Kidney epithelial cell (primary cell): Measurements from ENCODE around the gene RNF10. TPM values are rescaled to one million over a fixed set of nuclear protein-coding genes. Genes with fewer than 3 reads are reported as not detected.
A peak's percentile ranks its signal among the peaks of the same experiment; 100 is the strongest.

Source experiments
- DNase-seq: peaks from one replicate; pipeline ENCODE4 v3.0.0-alpha.2; 2010; ENCODE audit warnings: low read depth
- H3K27me3 ChIP-seq: 2 replicates; pipeline ENCODE4 v1.6.0; 2011; ENCODE audit warnings: low read length; ENCODE audit not compliant: control insufficient read depth, insufficient read depth
- H3K36me3 ChIP-seq: 2 replicates; pipeline ENCODE4 v1.5.1; 2011; ENCODE audit warnings: low read length; ENCODE audit not compliant: control insufficient read depth, insufficient read depth
- H3K4me3 ChIP-seq: 2 replicates; pipeline ENCODE4 v1.5.1; 2011; ENCODE audit warnings: low read depth, mild to moderate bottlenecking, control low read depth, low read length
- total RNA-seq: library from RNA; depleted of rRNA; stranded (reverse); fragments of >200 nt; gene quantifications from 2 replicates; pipeline ENCODE4 v1.2.3, GENCODE V29; 2015
- TF ChIP-seq, protein P1 (sequence below): IDR thresholded peaks from 2 replicates; pipeline ENCODE4 v1.5.1; 2011; ENCODE audit warnings: mild to moderate bottlenecking, moderate library complexity, low read length, control low read depth, inconsistent platforms; ENCODE audit not compliant: insufficient read depth, poor library complexity, severe bottlenecking

The RNF10 gene
- total RNA-seq, 1 donor from 2014 or later: 117 TPM

DNA sequence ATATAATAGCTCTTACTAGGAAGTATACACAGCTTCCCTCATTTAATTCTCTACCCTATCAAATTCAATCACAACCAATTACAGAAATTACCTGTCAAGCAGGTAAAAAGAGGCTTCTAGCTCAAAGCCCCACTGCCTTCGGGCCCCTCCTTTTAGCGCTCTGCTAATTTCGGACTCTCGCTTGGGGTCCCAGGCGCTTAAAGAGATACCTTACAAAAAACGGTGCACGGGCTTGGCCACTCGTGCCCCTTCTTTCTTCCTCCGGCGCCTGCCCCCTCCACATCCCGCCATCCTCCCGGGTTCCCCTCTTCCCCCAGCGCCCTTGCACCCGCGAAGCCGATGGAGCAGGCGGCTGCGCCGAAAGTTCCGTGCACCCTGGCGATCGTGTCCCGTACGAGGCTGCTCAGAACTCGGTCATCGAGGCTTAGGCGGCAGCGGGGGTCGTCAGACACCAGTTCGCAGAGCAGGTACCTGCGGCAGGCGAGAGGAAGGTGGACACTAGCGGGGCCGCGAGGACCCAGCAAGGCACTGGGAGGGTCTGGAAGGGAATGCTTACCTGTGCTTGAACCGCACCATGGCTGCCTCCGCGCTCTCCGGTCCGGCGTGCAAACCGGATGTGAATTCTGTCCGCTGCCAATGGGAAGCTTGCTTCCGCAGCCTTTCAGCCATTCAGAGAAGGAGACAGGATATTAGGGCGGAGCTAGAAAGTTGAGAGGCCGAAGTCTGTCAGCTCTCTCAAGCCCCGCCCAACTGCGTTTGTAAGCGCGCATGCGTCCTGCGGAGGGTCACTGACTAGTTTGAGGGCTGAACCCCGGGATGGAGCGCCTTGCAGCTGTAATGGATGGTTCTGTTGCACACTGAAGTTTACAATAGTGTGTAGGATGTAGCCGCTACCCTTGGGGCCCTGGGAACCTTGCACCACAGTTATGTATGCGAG lies 46.9 kb downstream of the RNF10 start, which contains the start of gene POP5:
TSS of gene POP5 (minus strand) at position 616 of the 937 bp plus-strand sequence. CDS start at position 576, 40 bp downstream.
- peaks cover 4% of the 10 kb centered on the region for H3K36me3 ChIP-seq
- H3K27me3 ChIP-seq: no peaks in the 10 kb centered on the region
- peak; percentile 95 for DNase-seq
- peak within 1 kb of the TSS; percentile 85 for H3K4me3 ChIP-seq
- TF ChIP-seq, protein P1, sequence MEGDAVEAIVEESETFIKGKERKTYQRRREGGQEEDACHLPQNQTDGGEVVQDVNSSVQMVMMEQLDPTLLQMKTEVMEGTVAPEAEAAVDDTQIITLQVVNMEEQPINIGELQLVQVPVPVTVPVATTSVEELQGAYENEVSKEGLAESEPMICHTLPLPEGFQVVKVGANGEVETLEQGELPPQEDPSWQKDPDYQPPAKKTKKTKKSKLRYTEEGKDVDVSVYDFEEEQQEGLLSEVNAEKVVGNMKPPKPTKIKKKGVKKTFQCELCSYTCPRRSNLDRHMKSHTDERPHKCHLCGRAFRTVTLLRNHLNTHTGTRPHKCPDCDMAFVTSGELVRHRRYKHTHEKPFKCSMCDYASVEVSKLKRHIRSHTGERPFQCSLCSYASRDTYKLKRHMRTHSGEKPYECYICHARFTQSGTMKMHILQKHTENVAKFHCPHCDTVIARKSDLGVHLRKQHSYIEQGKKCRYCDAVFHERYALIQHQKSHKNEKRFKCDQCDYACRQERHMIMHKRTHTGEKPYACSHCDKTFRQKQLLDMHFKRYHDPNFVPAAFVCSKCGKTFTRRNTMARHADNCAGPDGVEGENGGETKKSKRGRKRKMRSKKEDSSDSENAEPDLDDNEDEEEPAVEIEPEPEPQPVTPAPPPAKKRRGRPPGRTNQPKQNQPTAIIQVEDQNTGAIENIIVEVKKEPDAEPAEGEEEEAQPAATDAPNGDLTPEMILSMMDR: no peak

DNA sequence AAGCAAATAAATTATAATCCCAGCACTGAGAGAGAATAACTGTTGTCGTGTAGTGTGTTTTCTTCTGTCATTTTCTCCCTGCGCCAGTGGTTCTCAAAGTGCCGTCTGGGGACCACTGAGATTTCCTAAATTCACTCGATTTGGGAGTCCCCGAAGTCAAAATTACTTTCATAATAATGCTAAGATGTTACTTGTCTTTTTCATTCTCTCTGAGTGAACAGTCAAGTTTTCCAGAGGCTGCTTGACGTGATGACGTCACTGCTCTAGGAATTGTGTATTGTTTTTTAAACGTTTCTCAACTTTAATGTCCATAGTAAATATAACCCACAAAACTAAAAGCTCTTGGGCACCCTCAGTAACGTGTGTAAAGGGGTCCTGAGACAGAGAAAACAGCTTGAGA lies 47.8 kb downstream of the RNF10 start:
- H3K36me3 ChIP-seq: peaks cover 2% of the 10 kb centered on the region
- TF ChIP-seq, protein P1: no peak

DNA sequence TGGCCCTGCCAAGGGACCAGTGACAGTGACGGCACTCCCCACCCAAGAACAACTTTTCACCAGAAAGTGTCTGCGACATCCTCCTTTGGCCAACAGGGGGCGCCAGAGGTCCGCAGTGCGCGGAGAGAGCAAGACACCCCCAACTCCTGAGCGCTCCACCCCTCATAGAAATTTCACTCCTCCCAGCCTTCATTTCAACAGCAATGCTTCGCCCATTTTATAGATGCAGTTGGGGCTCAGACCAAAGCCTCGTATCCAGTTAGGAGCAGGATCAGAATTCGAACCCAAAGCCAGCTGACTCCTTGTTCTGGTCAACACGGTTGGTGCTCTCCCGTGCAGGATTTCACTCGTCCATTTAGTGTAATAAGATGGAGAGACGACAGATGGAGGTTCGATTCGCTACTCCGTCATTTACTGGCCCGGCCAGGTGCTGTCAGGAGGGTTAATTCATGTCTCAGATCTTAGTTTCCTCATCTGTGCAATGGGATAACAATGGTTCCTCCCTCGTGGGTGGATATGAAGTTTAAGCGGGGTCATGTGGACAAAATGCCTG lies 49.4 kb downstream of the RNF10 start:
- DNase-seq: no peak

More for the DNA sequence above, 47.8 kb downstream of the RNF10 start:
- Histone ChIP-seq H3K27me3 (no peaks in the 10 kb centered on the region), H3K4me3 (peak overlapping the region; percentile 85)
- no peak for DNase-seq

DNA sequence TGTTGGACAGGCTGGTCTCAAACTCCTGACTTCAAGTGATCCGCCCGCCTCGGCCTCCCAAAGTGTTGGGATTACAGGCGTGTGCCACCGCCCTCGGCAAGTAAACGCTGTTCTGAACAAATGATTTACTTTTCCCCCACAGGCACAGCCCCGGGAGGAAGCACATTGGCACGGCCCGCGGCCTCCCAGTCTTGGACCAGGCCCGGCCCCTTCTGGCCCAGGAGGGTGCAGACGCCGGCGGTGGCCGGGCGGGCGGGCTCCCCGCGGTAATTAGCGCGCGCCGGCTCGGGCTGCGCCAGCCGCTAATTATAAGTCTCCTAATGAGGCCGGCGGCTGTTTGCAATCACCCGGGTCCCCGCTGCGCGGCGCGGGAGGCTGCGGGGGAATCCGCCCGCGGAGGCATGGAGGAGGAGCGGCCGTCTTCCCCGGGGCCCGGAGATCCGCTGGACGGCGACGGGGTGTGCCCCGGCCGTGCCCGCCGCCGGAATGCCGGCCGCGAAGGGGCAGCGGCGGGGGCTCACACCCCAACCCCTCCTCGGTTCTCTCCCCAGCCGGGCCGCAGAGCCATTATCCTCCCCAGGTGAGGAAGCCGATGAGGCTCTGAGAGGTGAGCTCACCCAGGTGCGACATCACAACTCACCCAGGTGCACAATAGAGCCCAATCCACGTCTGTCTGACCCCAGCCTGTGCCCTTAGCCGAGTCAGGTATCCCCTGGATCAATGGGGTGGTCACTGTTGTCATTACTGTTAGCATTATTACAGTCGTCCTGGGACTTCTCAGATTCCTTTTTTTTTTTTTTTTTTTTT lies 50.4 kb downstream of the RNF10 start:
- peak overlapping the region; percentile 13 for H3K4me3 ChIP-seq
- no peaks in the 10 kb centered on the region for H3K27me3 ChIP-seq
- no peaks in the 10 kb centered on the region for H3K36me3 ChIP-seq
- DNase-seq: no peak
- TF ChIP-seq, protein P1: peak; percentile 26

More for the DNA sequence above, 49.4 kb downstream of the RNF10 start:
- no peaks in the 10 kb centered on the region for H3K27me3 ChIP-seq
- H3K36me3 ChIP-seq: no peaks in the 10 kb centered on the region
- no peak overlapping the region for H3K4me3 ChIP-seq
- TF ChIP-seq, protein P1: peak; percentile 96

DNA sequence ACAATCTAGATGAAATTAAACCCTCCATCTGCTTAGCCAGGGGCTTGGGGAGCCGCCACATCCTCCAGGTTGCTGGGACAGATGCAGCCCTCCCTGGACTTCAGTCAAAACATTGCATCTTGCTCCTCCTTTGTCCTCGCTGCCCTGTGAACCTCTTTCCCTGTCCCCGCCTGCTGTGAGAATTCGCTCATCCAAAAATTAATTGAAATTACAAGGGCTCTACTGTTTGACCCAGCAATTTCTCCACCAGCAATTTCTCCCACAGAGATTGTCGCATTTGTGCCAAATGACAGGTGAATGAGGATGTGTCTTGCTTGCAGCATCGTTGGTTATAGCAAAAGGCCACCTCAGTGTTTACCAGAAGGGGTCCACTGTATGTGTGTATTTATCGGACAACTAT lies 52.0 kb downstream of the RNF10 start:
- no peak for DNase-seq
- Histone ChIP-seq H3K27me3 (no peaks in the 10 kb centered on the region), H3K36me3 (no peaks in the 10 kb centered on the region), H3K4me3 (no peak overlapping the region)
- TF ChIP-seq, protein P1: no peak
